Right lobe of liver (tissue), 6 donors: Measurements from ENCODE around the gene SPINK1. TPM values are rescaled to one million over a fixed set of nuclear protein-coding genes. Genes with fewer than 3 reads are reported as not detected.

Source experiments
- ATAC-seq, 4 donors: fragments of 200-7000 bp; cut with Tn5 transposase; one replicate each; pipeline ENCODE4 v1.9.1; 2020; ENCODE audit warnings: mild to moderate bottlenecking in 4 of 4, moderate library complexity in 4 of 4
- DNase-seq, 3 donors: peaks; one replicate each; pipeline ENCODE4 v3.0.0-alpha.2; 2020
- H3K27ac ChIP-seq, 3 donors: fragments of 200-600 bp; one replicate each; pipeline ENCODE4 v1.8.0; 2022
- H3K27me3 ChIP-seq, 2 donors: fragments of 200-600 bp; one replicate each; pipeline ENCODE4 v1.8.0; 2022
- H3K36me3 ChIP-seq, 4 donors: fragments of 200-600 bp; sonication (generic) in 1 of 4; one replicate each; pipeline versions ENCODE4 v1.5.1 to v1.8.0; 2017 to 2022; ENCODE audit warnings: control low read depth in 1 of 4
- H3K4me1 ChIP-seq, 4 donors: fragments of 200-600 bp; sonication (generic) in 1 of 4; one replicate each; pipeline versions ENCODE4 v1.5.1 to v1.8.0; 2017 to 2022; ENCODE audit warnings: control low read depth in 1 of 4
- H3K4me3 ChIP-seq, 3 donors: fragments of 200-600 bp; one replicate each; pipeline ENCODE4 v1.8.0; 2022
- H3K9me3 ChIP-seq, 4 donors: fragments of 200-600 bp; sonication (generic) in 1 of 4; one replicate each; pipeline versions ENCODE4 v1.5.1 to v1.8.0; 2017 to 2022; ENCODE audit warnings: control low read depth in 1 of 4
- POLR2A ChIP-seq: fragments of 450-650 bp; IDR thresholded peaks from one replicate; pipeline ENCODE4 v1.6.1; 2017; ENCODE audit warnings: antibody characterized with exemption, mild to moderate bottlenecking
- WGBS: methylation state at CpG from one replicate; pipeline ENCODE4 v1.1.6; 2018; ENCODE audit warnings: low coverage, low lambda C conversion rate; ENCODE audit not compliant: insufficient coverage; ENCODE audit errors: missing lambda C conversion rate; 5-methylcytosine and 5-hydroxymethylcytosine counted together
- intact Hi-C, 2 donors: fragments of 100-400 bp; cut with DNase I; formaldehyde crosslinking; loops; one replicate each; pipeline versions ENCODE4 v1.11.2 to v1.14.1; 2022
- total RNA-seq, 6 experiments: library from RNA; depleted of rRNA in 2 of 6; stranded (reverse); fragments of >200 nt in 2 of 6; fragmentation: NEBNext Ultra II Directional in 3 of 6; extraction: Animal tissue kit (Norgen Biotek cat#: 25700) in 3 of 6; gene quantifications; one replicate each; pipeline versions ENCODE4 v1.1.0 to v1.2.4, GENCODE V29; 2016 to 2023
- TF ChIP-seq, protein P1 (sequence below), 4 donors: fragments of 200-600 bp in 3 of 4; fragments of 450-650 bp in 1 of 4; IDR thresholded peaks; one replicate each; pipeline versions ENCODE4 v1.5.1 to v1.8.0; 2016 to 2022; ENCODE audit warnings: antibody characterized with exemption in 4 of 4, mild to moderate bottlenecking in 2 of 4
- donor health status: DM: no; HTN: yes; CAD: no.
- donor health status: DM: no; HTN: no; CAD: no.
- donor health status: DM: no; HTN: no; CAD: no.
- donor health status: DM: no; HTN: yes; CAD: no.
- donor health status: DM: no; HTN: yes; CAD: no.

Gene SPINK1
- total RNA-seq, 6 experiments from 2014 or later = 11.9 to 823 (median 161) TPM

- no peaks in the 10 kb centered on the region for H3K9me3 ChIP-seq
- no peak overlapping the region for H3K4me3 ChIP-seq
- DNase-seq (no peak), ATAC-seq (no peak)
- TF ChIP-seq POLR2A = no peak
- TF ChIP-seq, protein P1, sequence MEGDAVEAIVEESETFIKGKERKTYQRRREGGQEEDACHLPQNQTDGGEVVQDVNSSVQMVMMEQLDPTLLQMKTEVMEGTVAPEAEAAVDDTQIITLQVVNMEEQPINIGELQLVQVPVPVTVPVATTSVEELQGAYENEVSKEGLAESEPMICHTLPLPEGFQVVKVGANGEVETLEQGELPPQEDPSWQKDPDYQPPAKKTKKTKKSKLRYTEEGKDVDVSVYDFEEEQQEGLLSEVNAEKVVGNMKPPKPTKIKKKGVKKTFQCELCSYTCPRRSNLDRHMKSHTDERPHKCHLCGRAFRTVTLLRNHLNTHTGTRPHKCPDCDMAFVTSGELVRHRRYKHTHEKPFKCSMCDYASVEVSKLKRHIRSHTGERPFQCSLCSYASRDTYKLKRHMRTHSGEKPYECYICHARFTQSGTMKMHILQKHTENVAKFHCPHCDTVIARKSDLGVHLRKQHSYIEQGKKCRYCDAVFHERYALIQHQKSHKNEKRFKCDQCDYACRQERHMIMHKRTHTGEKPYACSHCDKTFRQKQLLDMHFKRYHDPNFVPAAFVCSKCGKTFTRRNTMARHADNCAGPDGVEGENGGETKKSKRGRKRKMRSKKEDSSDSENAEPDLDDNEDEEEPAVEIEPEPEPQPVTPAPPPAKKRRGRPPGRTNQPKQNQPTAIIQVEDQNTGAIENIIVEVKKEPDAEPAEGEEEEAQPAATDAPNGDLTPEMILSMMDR (IDR thresholded peaks at IDR 0.05) = no peak
- intact Hi-C loops = no loop called here
- no peaks in the 10 kb centered on the region for H3K27me3 ChIP-seq
- peaks cover 0 to 8% (median 4%) of the 10 kb centered on the region in 4 donors for H3K4me1 ChIP-seq
- no peaks in the 10 kb centered on the region for H3K36me3 ChIP-seq
- no peak overlapping the region for H3K27ac ChIP-seq
- WGBS = 76% methylated on average over 6 of the region's 6 CpGs
Measured at GRCh38 chr5:147796556-147797308, 34.7 kb downstream of the SPINK1 start.

DNA sequence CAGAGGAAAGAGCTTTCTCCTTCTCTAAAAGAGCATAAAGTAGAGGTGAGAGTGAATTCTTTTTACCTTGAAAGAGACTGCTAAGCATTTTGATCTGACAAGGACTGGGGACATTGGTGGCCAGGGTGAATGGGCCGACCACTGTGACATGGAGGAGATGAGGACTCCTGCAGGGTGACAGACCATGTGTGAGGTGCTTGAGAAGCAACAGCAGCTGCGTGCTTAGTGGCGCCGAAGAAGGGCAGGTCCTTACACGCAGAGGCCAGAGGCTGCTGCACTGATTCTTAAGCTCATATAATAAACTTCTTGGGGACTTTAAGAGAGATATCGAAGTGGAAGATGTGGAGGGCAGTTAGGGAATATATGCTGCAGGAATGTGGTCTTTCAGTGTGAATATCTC, 40.3 kb downstream of the SPINK1 start:
- no peak for DNase-seq
- Histone ChIP-seq H3K4me3 (no peak overlapping the region), H3K27me3 (no peaks in the 10 kb centered on the region), H3K4me1 (peaks cover 0 to 6% (median 0%) of the 10 kb centered on the region in 4 donors), H3K36me3 (no peaks in the 10 kb centered on the region), H3K9me3 (no peaks in the 10 kb centered on the region), H3K27ac (no peak overlapping the region)
- WGBS = 79% methylated on average over 6 of the region's 6 CpGs
- intact Hi-C loops = no loop called here
- ATAC-seq = no peak
- TF ChIP-seq, protein P1 (IDR thresholded peaks at IDR 0.05) = no peak
- TF ChIP-seq POLR2A = no peak

- Histone ChIP-seq H3K36me3 (no peaks in the 10 kb centered on the region), H3K4me1 (peaks cover 0 to 6% (median 0%) of the 10 kb centered on the region in 4 donors), H3K27me3 (no peaks in the 10 kb centered on the region), H3K9me3 (no peaks in the 10 kb centered on the region), H3K27ac (no peak overlapping the region), H3K4me3 (no peak overlapping the region)
- DNase-seq = no peak
- no peak for TF ChIP-seq POLR2A
- TF ChIP-seq, protein P1 (IDR thresholded peaks at IDR 0.05) = no peak
- intact Hi-C loops = no loop called here
- 86% methylated on average over 2 of the region's 2 CpGs for WGBS
- ATAC-seq = no peak
Measured at GRCh38 chr5:147789820-147790219, 41.7 kb downstream of the SPINK1 start.

DNA sequence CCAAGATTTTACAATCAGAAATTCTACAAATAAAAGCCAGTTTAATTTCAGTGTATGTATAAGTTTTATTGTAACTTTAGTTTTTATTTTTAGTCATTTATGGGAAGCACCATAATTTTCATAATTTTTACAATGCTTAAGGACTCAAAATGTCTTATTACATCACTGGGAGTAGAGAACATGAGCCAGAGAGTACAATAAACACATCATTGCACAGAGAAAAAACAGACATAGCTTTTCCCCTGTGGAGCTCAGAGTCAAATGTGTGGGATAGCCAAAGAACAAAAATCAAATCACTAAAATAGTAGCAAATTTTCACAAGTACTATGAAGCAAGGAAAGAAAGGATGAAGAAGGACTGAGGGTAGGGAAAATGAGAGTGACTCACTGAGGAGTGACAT, 43.4 kb downstream of the SPINK1 start:
- H3K36me3 ChIP-seq = no peaks in the 10 kb centered on the region
- no peaks in the 10 kb centered on the region for H3K9me3 ChIP-seq
- no peaks in the 10 kb centered on the region for H3K27me3 ChIP-seq
- peaks cover 0 to 6% (median 0%) of the 10 kb centered on the region in 4 donors for H3K4me1 ChIP-seq
- TF ChIP-seq, protein P1 (IDR thresholded peaks at IDR 0.05) = no peak
- no peak for TF ChIP-seq POLR2A
- ATAC-seq = no peak
- no peak overlapping the region for H3K4me3 ChIP-seq
- no peak for DNase-seq
- H3K27ac ChIP-seq = no peak overlapping the region
- intact Hi-C loops = no loop called here
